Peyer's patch (tissue), 4 donors: ENCODE measurements around the gene ZNF304. TPM values are rescaled to one million over a fixed set of nuclear protein-coding genes. Genes with fewer than 3 reads are reported as not detected.

Experiments used
- DNase-seq, 3 donors: peaks; one replicate each; pipeline ENCODE4 v3.0.0-alpha.2; 2017 to 2019
- H3K27ac ChIP-seq, 4 donors: fragments of 200-600 bp; sonication (generic); one replicate each; pipeline ENCODE4 v1.5.1; 2016 to 2019
- H3K27me3 ChIP-seq, 2 donors: fragments of 200-600 bp; sonication (generic); one replicate each; pipeline ENCODE4 v1.5.1; 2019
- H3K36me3 ChIP-seq, 3 donors: fragments of 200-600 bp; sonication (generic); one replicate each; pipeline ENCODE4 v1.5.1; 2016 to 2019
- H3K4me1 ChIP-seq, 4 donors: fragments of 200-600 bp; sonication (generic); one replicate each; pipeline ENCODE4 v1.5.1; 2016 to 2019
- H3K4me3 ChIP-seq, 4 donors: fragments of 200-600 bp; sonication (generic); 1 replicate in 3 of 4; 2 replicates in 1 of 4; pipeline ENCODE4 v1.5.1; 2016 to 2019; ENCODE audit warnings: mild to moderate bottlenecking in 1 of 4
- H3K9me3 ChIP-seq, 4 donors: fragments of 200-600 bp; sonication (generic); one replicate each; pipeline ENCODE4 v1.5.1; 2016 to 2019; ENCODE audit warnings: mild to moderate bottlenecking in 1 of 4
- CTCF ChIP-seq, 6 experiments: fragments of 450-650 bp in 4 of 6; fragments of 200-600 bp in 2 of 6; sonication (generic) in 1 of 6; IDR thresholded peaks; one replicate each; pipeline ENCODE4 v1.5.1; 2017 to 2019; ENCODE audit warnings: antibody characterized with exemption in 6 of 6, mild to moderate bottlenecking in 3 of 6, moderate library complexity in 1 of 6
- POLR2A ChIP-seq, 2 donors: fragments of 450-650 bp; IDR thresholded peaks; one replicate each; pipeline ENCODE4 v1.5.1; 2017; ENCODE audit warnings: antibody characterized with exemption in 2 of 2, mild to moderate bottlenecking in 2 of 2, moderate library complexity in 2 of 2
- total RNA-seq, 4 donors: library from RNA; depleted of rRNA; stranded (reverse); fragments of >200 nt; gene quantifications; one replicate each; pipeline ENCODE4 v1.1.0, GENCODE V29; 2016

The ZNF304 gene
- total RNA-seq, 4 donors from 2014 or later: 2.1 to 10.7 (median 3.7) TPM

GRCh38 chr19:57308514-57308913 is 42.6 kb upstream of the ZNF304 start:
- H3K36me3 ChIP-seq: peaks cover 0 to 9% (median 0%) of the 10 kb centered on the region in 3 donors
- H3K4me1 ChIP-seq: no peaks in the 10 kb centered on the region
- H3K9me3 ChIP-seq: no peaks in the 10 kb centered on the region
- H3K27ac ChIP-seq: no peak overlapping the region
- no peaks in the 10 kb centered on the region for H3K27me3 ChIP-seq
- TF ChIP-seq CTCF (IDR thresholded peaks at IDR 0.05) (no peak), POLR2A (IDR thresholded peaks at IDR 0.05) (no peak)
- no peak overlapping the region for H3K4me3 ChIP-seq
- DNase-seq: no peak

GRCh38 chr19:57310792-57311191 is 40.3 kb upstream of the ZNF304 start:
- no peaks in the 10 kb centered on the region for H3K27me3 ChIP-seq
- no peaks in the 10 kb centered on the region for H3K36me3 ChIP-seq
- no peak for DNase-seq
- no peak overlapping the region for H3K4me3 ChIP-seq
- TF ChIP-seq POLR2A (IDR thresholded peaks at IDR 0.05): no peak
- TF ChIP-seq CTCF (IDR thresholded peaks at IDR 0.05): no peak
- no peaks in the 10 kb centered on the region for H3K4me1 ChIP-seq
- H3K9me3 ChIP-seq: no peaks in the 10 kb centered on the region
- H3K27ac ChIP-seq: no peak overlapping the region

DNA sequence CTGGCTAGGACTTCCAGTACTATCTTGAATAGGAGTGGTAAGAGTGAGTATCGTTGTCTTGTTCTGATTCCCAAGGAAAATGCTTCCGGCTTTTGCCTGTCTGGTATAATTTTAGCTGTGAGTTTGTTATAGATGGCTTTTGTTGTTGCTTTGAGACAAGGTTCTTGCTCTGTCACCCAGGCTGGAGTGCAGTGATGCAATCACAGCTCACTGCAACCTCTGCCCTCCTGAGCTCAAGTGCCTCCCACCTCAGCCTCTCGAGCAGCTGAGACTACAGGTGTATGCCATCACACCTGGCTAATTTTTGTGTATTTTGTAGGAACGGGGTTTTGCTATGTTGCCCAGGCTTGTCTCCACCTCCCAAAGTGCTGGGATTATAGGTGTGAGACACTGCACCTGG is 36.9 kb upstream of the ZNF304 start:
- H3K27me3 ChIP-seq: no peaks in the 10 kb centered on the region
- no peak overlapping the region for H3K27ac ChIP-seq
- DNase-seq: no peak
- no peak overlapping the region for H3K4me3 ChIP-seq
- H3K36me3 ChIP-seq: no peaks in the 10 kb centered on the region
- no peaks in the 10 kb centered on the region for H3K9me3 ChIP-seq
- H3K4me1 ChIP-seq: no peaks in the 10 kb centered on the region
- TF ChIP-seq CTCF (IDR thresholded peaks at IDR 0.05) (no peak), POLR2A (IDR thresholded peaks at IDR 0.05) (no peak)

DNA sequence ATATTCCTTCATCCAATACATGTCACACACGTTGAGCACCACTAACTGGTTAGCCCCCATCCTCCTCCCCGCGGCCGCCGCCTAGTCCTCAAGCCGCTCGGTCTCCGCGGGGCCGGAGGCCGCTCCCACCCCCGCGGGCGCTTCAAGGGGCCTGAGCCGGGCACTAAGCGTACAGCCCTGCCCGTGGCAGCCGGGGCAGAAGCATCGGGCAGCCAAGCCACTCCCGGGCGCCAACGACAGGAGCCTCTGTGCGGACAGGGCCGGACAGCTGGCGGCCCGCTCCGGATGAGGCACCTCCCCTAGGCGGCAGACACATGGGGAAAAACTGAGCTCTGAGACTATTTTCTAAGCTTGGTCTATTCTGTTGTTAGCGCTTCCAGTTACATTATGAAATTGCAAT is 33.6 kb upstream of the ZNF304 start:
- no peak overlapping the region for H3K27ac ChIP-seq
- TF ChIP-seq POLR2A (IDR thresholded peaks at IDR 0.05) (no peak), CTCF (IDR thresholded peaks at IDR 0.05) (no peak)
- no peak for DNase-seq
- no peaks in the 10 kb centered on the region for H3K27me3 ChIP-seq
- H3K4me1 ChIP-seq: peaks cover 3 to 17% (median 8%) of the 10 kb centered on the region in 4 donors
- H3K4me3 ChIP-seq: no peak overlapping the region
- H3K36me3 ChIP-seq: no peaks in the 10 kb centered on the region
- H3K9me3 ChIP-seq: peaks cover 0 to under 1% (median 0%) of the 10 kb centered on the region in 4 donors

DNA sequence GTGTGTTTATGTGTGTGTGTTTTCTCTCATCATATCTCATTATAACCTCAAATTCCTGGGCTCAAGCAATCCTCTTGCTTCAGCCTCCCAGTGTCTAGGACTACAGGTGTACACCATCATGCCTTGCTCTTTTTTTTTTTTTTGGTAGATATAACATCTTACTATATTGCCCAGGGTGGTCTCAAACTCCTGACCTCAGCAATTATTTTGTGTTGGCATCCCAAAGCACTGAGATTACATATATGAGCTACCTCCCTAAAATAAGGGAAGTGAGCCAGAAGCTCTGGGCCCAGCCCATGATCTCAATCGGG is 31.2 kb upstream of the ZNF304 start:
- H3K9me3 ChIP-seq: peaks cover 0 to 3% (median 0%) of the 10 kb centered on the region in 4 donors
- peak overlapping the region; percentile 66 to 79 (median 74) for H3K4me3 ChIP-seq
- peaks cover 3 to 17% (median 8%) of the 10 kb centered on the region in 4 donors for H3K4me1 ChIP-seq
- TF ChIP-seq CTCF (IDR thresholded peaks at IDR 0.05) (no peak), POLR2A (IDR thresholded peaks at IDR 0.05) (no peak)
- peaks cover 0 to 21% (median 5%) of the 10 kb centered on the region in 3 donors for H3K36me3 ChIP-seq
- no peak for DNase-seq
- peak overlapping the region; percentile 77 to 83 (median 80) for H3K27ac ChIP-seq
- H3K27me3 ChIP-seq: no peaks in the 10 kb centered on the region
